ENCODE data around the gene CSAG3. TPM values are rescaled to one million over a fixed set of nuclear protein-coding genes. Genes with fewer than 3 reads are reported as not detected.
"Not testable (repeated sequence)": the region's sequence is repeated elsewhere in the genome, so short reads cannot be mapped to it uniquely, and the experiment has no call there.

CSAG3 gene
- total RNA-seq, 4 donors from 2014 or later: not detected

DNA sequence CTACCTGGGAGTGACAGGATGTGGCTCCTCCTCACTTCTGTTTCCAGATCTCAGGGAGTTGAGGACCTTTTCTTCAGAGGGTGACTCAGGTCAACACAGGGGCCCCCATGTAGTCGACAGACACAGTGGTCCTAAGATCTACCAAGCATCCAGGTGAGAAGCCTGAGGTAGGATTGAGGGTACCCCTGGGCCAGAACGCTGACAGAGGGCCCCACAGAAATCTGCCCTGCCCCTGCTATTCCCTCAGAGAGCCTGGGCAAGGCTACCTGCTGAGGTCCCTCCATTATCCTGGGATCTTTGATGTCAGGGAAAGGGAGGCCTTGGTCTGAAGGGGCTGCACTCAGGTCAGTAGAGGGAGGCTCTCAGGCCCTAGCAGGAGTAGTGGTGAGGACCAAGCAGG lies 23.9 kb upstream of the CSAG3 start:
- TF ChIP-seq, protein P1, sequence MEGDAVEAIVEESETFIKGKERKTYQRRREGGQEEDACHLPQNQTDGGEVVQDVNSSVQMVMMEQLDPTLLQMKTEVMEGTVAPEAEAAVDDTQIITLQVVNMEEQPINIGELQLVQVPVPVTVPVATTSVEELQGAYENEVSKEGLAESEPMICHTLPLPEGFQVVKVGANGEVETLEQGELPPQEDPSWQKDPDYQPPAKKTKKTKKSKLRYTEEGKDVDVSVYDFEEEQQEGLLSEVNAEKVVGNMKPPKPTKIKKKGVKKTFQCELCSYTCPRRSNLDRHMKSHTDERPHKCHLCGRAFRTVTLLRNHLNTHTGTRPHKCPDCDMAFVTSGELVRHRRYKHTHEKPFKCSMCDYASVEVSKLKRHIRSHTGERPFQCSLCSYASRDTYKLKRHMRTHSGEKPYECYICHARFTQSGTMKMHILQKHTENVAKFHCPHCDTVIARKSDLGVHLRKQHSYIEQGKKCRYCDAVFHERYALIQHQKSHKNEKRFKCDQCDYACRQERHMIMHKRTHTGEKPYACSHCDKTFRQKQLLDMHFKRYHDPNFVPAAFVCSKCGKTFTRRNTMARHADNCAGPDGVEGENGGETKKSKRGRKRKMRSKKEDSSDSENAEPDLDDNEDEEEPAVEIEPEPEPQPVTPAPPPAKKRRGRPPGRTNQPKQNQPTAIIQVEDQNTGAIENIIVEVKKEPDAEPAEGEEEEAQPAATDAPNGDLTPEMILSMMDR (IDR thresholded peaks at IDR 0.05): no peak
- no peak for TF ChIP-seq EP300 (IDR thresholded peaks at IDR 0.05)
- no peak for TF ChIP-seq POLR2A (IDR thresholded peaks at IDR 0.05)
- 71% methylated on average over 2 of the region's 2 CpGs; no CpG with 5 or more reads in 1 of the 2 donors for WGBS, 2 donors
- Histone ChIP-seq H3K27me3 (no peaks in the 10 kb centered on the region), H3K4me3 (no peak overlapping the region), H3K4me1 (no peaks in the 10 kb centered on the region), H3K27ac (no peak overlapping the region), H3K9me3 (no peaks in the 10 kb centered on the region), H3K36me3 (no peaks in the 10 kb centered on the region)
- DNase-seq (ENCODE audit: low spot score in 2 of 2): no peak

DNA sequence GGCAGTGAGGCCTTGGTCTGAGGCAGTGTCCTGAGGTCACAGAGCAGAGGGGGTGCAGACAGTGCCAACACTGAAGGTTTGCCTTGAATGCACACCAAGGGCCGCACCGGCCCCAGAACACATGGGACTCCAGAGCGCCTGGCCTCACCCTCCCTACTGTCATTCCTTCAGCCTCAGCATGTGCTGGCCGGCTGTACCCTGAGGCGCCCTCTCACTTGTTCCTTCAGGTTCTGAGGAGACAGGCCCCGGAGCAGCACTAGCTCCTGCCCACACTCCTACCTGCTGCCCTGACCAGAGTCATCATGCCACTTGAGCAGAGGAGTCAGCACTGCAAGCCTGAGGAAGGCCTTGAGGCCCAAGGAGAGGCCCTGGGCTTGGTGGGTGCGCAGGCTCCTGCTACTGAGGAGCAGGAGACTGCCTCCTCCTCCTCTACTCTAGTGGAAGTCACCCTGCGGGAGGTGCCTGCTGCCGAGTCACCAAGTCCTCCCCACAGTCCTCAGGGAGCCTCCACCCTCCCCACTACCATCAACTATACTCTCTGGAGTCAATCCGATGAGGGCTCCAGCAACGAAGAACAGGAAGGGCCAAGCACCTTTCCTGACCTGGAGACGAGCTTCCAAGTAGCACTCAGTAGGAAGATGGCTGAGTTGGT lies 23.0 kb upstream of the CSAG3 start:
- no peaks in the 10 kb centered on the region for H3K9me3 ChIP-seq
- H3K36me3 ChIP-seq: no peaks in the 10 kb centered on the region
- TF ChIP-seq POLR2A (IDR thresholded peaks at IDR 0.05): no peak
- no peak for TF ChIP-seq EP300 (IDR thresholded peaks at IDR 0.05)
- TF ChIP-seq, protein P1 (IDR thresholded peaks at IDR 0.05): no peak
- 85% methylated on average over 11 of the region's 12 CpGs; no CpG with 5 or more reads in 1 of the 2 donors for WGBS, 2 donors
- DNase-seq (ENCODE audit: low spot score in 2 of 2): no peak
- no peak overlapping the region for H3K4me3 ChIP-seq
- no peak overlapping the region for H3K27ac ChIP-seq
- no peaks in the 10 kb centered on the region for H3K27me3 ChIP-seq
- H3K4me1 ChIP-seq: no peaks in the 10 kb centered on the region

DNA sequence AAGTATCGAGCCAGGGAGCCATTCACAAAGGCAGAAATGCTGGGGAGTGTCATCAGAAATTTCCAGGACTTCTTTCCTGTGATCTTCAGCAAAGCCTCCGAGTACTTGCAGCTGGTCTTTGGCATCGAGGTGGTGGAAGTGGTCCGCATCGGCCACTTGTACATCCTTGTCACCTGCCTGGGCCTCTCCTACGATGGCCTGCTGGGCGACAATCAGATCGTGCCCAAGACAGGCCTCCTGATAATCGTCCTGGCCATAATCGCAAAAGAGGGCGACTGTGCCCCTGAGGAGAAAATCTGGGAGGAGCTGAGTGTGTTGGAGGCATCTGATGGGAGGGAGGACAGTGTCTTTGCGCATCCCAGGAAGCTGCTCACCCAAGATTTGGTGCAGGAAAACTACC lies 22.5 kb upstream of the CSAG3 start:
- H3K36me3 ChIP-seq; H3K9me3 ChIP-seq; H3K4me3 ChIP-seq; H3K4me1 ChIP-seq; H3K27me3 ChIP-seq; DNase-seq (ENCODE audit: low spot score in 2 of 2); H3K27ac ChIP-seq: not testable (repeated sequence)
- 77 to 85% methylated on average over 10 to 12 of the region's 12 CpGs for WGBS, 2 donors

DNA sequence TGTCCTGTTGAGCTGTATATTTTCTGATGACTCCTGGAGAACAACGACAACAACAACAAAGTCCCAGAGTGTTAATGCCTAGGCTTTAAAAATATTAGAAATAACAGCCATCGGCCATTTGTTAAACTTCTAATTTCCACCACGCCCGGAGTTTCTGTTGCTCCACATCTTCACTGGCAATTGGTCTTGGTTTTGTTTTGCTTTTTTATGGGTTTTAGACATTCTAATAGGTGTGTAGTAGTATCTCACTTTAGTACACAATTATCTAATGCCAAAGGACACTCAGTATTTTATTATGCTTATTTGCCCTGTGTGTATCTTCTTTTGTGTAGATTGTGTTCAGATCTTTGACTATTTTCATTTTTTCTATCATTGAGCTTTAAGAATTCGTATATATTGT lies 20.5 kb upstream of the CSAG3 start:
- WGBS, 2 donors: 77 to 91% methylated on average over 5 of the region's 5 CpGs
- TF ChIP-seq, protein P1 (IDR thresholded peaks at IDR 0.05): no peak
- no peak for TF ChIP-seq POLR2A (IDR thresholded peaks at IDR 0.05)
- no peak for TF ChIP-seq EP300 (IDR thresholded peaks at IDR 0.05)
- Histone ChIP-seq H3K4me1 (no peaks in the 10 kb centered on the region), H3K4me3 (no peak overlapping the region), H3K36me3 (no peaks in the 10 kb centered on the region), H3K9me3 (no peaks in the 10 kb centered on the region), H3K27me3 (no peaks in the 10 kb centered on the region), H3K27ac (no peak overlapping the region)
- no peak for DNase-seq (ENCODE audit: low spot score in 2 of 2)

DNA sequence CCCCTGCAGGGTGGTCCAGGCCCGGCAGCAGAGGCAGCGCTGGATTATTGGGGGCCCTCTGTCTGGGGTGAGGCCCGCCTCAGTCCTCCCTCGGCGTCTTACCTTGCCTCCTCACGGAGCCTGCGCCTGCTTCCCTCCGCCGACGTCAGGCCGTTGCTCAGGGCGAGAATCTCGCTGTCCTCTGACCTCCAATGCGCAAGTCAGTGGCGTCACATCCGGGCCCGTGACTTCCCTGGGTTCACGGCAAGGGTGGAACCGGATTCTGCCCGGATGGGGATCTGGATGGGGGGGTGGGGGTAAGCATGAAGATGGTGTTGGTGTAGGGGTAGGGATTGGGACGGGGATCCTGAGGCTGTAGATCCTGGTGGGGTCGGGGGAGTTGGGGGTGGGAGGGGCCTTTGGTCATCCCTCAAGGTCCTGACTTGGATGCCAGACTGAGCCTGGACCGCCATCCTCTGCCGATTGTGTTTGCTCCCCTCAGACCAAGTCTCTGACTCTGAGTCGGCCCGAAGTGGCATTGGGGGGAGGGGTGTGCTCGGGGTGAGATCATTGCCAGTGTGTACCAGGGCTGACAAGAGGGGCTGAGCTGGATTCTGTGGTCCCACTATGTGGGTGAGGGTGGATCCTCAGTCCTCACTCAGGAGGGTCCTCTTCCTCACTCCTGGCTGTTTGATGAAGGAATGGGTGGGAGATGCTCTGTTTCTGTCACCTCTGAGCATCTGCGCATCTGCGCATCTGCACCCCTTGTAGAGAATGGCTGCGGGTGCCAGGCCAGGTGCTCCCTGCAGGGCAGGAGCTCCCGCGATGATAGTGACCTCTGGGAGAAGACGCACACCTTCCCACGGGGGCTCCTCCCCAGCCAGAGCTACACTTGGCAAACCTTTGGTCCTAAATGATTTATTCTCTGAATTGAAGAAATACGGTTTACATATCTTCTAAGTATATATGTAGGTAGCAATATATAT lies 5.0 kb upstream of the CSAG3 start, which contains the start of gene MAGEA2:
TSS of gene MAGEA2 (minus strand) at position 157 of the 965 bp plus-strand sequence. CDS start 2,479 bp downstream, outside the sequence.
- not testable (repeated sequence) for H3K4me3 ChIP-seq; H3K27me3 ChIP-seq; H3K9me3 ChIP-seq; H3K27ac ChIP-seq; H3K4me1 ChIP-seq; DNase-seq (ENCODE audit: low spot score in 2 of 2); H3K36me3 ChIP-seq
- no CpG with 5 or more reads among the region's 35 CpGs for WGBS, 2 donors

DNA sequence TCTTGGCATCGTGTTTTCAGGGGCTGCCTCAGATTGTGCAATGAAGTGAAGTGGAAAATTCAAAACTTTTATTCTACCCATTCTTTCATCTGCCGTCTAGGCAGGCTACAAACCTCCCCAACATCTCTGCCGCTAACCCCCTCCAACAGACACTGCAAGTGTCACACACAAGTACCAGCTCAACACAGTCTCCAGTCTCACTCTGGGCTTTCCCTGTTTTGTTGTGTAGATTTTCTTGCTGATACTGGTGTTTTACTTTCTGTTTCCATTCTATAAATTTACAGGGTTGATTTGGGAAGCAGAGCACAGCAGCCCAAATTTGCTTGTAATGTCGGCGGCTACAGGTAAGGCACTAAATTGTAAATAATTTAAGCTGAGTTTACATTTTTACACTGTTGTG lies 4.1 kb upstream of the CSAG3 start:
- not testable (repeated sequence) for H3K36me3 ChIP-seq; H3K27ac ChIP-seq; H3K9me3 ChIP-seq; H3K4me3 ChIP-seq; H3K27me3 ChIP-seq; H3K4me1 ChIP-seq; DNase-seq (ENCODE audit: low spot score in 2 of 2)
- no CpG with 5 or more reads among the region's 5 CpGs for WGBS, 2 donors

DNA sequence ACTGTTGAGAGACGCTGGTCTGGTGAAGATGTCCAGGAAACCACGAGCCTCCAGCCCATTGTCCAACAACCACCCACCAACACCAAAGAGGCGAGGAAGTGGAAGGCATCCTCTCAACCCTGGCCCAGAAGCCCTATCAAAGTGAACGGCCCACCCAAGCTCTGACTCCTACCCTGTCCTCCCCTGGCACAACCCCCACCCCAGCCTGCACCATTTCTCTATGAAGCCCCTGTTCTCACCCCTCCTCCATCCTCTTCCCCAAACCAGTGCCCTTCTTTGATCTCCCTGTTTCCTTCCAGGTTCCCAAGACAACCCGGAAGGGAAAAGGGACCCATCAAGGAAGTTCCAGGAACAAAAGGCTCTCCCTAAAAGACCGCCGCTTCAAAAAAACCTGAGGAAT lies 526 bp downstream of the CSAG3 start:
- H3K36me3 ChIP-seq; H3K27ac ChIP-seq; DNase-seq (ENCODE audit: low spot score in 2 of 2); H3K4me3 ChIP-seq; H3K4me1 ChIP-seq; H3K27me3 ChIP-seq; H3K9me3 ChIP-seq: not testable (repeated sequence)
- 94 to 96% methylated on average over 3 of the region's 7 CpGs for WGBS, 2 donors

DNA sequence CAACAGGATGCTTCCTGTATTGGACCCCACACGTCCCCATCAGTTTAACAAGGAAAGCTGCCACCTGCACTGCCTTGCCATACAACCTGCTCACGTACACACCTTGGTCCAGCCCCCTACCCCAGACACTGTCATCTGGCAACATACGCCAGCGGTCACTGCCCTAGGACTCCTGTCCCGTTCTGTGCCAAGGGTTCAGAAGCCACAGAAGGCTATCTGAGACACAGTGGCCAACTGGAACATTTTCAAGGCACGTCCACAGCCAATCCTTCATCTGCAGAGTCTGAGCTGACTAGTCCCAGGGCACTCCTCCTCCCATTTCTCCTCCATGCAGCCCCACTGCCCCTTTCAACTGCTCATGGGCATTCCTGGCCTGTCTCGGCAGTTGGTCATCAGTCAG lies 2.6 kb downstream of the CSAG3 start:
- DNase-seq (ENCODE audit: low spot score in 2 of 2); H3K36me3 ChIP-seq; H3K9me3 ChIP-seq; H3K27ac ChIP-seq; H3K4me3 ChIP-seq; H3K27me3 ChIP-seq; H3K4me1 ChIP-seq: not testable (repeated sequence)
- WGBS, 2 donors: 78% methylated on average over 3 of the region's 7 CpGs; no CpG with 5 or more reads in 1 of the 2 donors

DNA sequence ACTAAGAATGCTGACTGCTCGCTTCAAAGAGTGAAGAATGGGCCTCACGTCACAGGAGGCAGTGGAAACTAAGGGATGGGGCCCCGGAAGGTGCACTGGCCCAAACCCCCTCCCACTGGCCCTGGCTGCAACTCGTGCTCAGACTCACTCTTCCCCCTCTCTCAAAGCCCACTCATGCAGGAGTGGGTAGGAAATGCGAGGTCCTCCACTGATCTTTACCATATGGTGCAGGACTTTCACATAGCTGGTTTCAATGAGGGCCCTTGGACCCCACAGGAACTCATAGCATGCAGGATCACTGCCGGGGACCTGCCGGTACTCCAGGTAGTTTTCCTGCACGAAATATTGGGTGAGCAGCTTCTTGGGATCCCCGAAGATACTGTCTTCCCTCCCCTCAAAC lies 7.5 kb downstream of the CSAG3 start:
- not testable (repeated sequence) for H3K4me3 ChIP-seq; H3K27ac ChIP-seq; H3K36me3 ChIP-seq; H3K4me1 ChIP-seq; H3K9me3 ChIP-seq; H3K27me3 ChIP-seq; DNase-seq (ENCODE audit: low spot score in 2 of 2)
- WGBS, 2 donors: 71 to 86% methylated on average over 8 to 9 of the region's 9 CpGs

All from tibial nerve (tissue), 4 donors.